IPS-20b (cell line): ENCODE results near the gene SPACA6.
A peak's percentile ranks its signal among the peaks of the same experiment; 100 is the strongest.
"Not testable (repeated sequence)": the region's sequence is repeated elsewhere in the genome, so short reads cannot be mapped to it uniquely, and the experiment has no call there.

Experiments
- H3K27ac ChIP-seq: one replicate; pipeline ENCODE4 v1.5.1; 2013; ENCODE audit warnings: low read length
- H3K27me3 ChIP-seq: 2 replicates; pipeline ENCODE4 v1.6.1; 2013; ENCODE audit warnings: mild to moderate bottlenecking, low read length, inconsistent platforms; ENCODE audit not compliant: insufficient read depth
- H3K36me3 ChIP-seq: 2 replicates; pipeline ENCODE4 v1.6.1; 2013; ENCODE audit warnings: low read depth, mild to moderate bottlenecking, inconsistent platforms, low read length, moderate library complexity; ENCODE audit not compliant: insufficient read depth
- H3K4me1 ChIP-seq: 2 replicates; pipeline ENCODE4 v1.6.1; 2013; ENCODE audit warnings: mild to moderate bottlenecking, control low read depth, inconsistent platforms, low read length, moderate library complexity; ENCODE audit not compliant: insufficient read depth
- H3K4me3 ChIP-seq: 2 replicates; pipeline ENCODE4 v1.5.1; 2013; ENCODE audit warnings: mild to moderate bottlenecking, low read length, inconsistent platforms
- H3K9ac ChIP-seq: 2 replicates; pipeline ENCODE4 v1.6.1; 2013; ENCODE audit warnings: low read depth, mild to moderate bottlenecking, inconsistent platforms, low read length, moderate library complexity
- H3K9me3 ChIP-seq: 2 replicates; pipeline ENCODE4 v1.6.1; 2013; ENCODE audit warnings: mild to moderate bottlenecking, low read depth, low read length, inconsistent platforms; ENCODE audit not compliant: insufficient read depth

Gene SPACA6

DNA sequence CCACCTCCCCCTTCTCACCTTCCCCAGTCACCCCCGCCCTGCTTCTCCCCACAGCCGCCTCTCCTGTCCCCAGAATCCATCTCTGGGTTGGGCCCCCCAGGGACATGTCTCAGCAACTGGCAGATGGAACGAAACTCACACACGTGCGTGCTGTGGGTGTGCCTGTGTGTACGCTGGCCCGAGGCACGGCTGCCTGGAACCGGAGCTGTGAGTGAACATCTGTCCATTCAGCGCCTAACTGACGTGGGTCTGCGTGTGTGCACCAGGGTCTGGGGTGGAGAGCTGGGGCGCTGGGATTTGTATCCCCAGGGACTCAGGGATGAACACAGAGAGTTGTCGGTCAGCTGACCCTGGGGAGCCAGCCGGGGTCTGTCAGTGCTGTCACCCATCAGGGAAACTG lies 31.4 kb downstream of the SPACA6 start:
- no peaks in the 10 kb centered on the region for H3K9me3 ChIP-seq

DNA sequence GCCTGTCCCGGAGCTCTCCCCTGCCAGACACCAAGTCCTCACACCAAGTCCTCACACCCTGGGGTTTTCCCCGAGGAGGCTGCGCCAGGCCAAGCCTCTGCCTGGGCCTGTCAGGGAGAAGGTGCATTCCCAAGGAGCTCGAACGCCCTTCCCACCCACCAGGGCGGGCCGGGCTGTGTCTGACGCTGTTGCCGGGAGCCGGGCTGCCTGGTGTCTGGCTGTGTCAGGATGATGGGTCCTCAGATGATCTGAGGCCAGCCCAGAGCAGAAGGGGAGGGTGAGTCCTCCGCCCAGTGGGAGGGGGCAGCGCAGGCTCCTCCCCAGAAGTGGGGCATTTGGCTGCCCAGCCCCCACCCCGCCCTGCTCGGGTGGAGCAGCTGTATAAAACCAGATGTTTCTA lies 32.9 kb downstream of the SPACA6 start:
- H3K27ac ChIP-seq: no peak overlapping the region
- H3K36me3 ChIP-seq: no peaks in the 10 kb centered on the region
- H3K4me3 ChIP-seq: no peak overlapping the region
- peaks cover 4% of the 10 kb centered on the region; the same call in 1 of the 2 replicates for H3K27me3 ChIP-seq
- no peak overlapping the region for H3K9ac ChIP-seq
- peaks cover 6% of the 10 kb centered on the region; the same call in 1 of the 2 replicates for H3K9me3 ChIP-seq
- H3K4me1 ChIP-seq: no peaks in the 10 kb centered on the region

More for the DNA sequence above, 31.4 kb downstream of the SPACA6 start:
- Histone ChIP-seq H3K36me3 (no peaks in the 10 kb centered on the region), H3K27ac (no peak overlapping the region), H3K9ac (no peak overlapping the region), H3K4me1 (no peaks in the 10 kb centered on the region), H3K4me3 (no peak overlapping the region), H3K27me3 (peaks cover 18% of the 10 kb centered on the region)

DNA sequence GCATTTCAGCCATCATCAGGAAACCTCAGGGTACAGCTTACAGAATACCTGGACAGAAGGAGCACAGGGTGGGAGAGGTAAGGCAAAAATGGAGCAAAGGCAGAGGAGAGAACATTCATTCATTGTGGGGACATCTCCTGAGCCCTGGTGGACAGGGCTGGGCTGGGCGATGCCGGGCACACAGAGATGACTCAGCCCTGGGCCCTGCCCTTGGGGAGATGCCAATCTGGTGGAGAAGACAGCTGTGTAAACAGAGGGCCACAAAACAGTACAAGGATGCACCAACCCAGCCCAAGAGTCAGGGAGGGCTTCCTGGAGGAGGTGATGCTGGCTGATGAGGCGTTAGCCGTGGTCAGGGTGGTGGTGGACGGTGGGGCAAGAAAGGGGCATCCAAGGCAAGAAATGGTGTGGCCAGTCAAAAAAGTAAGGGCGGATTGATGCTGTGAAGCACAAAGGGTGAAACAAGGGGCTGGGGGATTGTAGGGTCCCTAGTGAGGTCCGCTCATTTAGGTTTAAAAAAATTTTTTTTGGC lies 34.3 kb downstream of the SPACA6 start:
- Histone ChIP-seq H3K9ac (no peak overlapping the region), H3K27me3 (no peaks in the 10 kb centered on the region; the same call in 1 of the 2 replicates), H3K4me3 (no peak overlapping the region), H3K4me1 (no peaks in the 10 kb centered on the region), H3K9me3 (peaks cover 6% of the 10 kb centered on the region; the same call in 1 of the 2 replicates), H3K36me3 (no peaks in the 10 kb centered on the region), H3K27ac (no peak overlapping the region)

DNA sequence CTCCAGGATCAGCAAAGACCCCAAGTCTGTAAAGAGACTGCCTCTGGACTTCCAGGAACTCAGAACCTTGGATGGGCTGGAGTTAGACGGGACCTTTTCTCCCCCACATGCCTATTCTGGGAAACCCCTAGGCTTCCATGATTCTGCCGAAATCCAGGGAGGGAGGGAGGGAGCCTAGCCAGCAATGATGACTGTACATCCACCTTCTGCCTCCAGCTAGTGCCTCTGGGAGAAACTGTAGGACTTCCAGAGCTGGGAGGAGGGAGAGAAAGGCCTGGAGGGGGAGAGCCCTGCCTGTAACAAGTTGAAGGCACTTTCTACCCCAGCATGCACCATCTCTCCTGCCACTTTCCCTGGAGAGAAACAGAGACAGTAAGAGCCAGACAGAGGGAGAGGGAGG lies 36.7 kb downstream of the SPACA6 start:
- Histone ChIP-seq H3K27me3 (no peaks in the 10 kb centered on the region), H3K4me3 (no peak overlapping the region), H3K27ac (no peak overlapping the region), H3K36me3 (no peaks in the 10 kb centered on the region), H3K4me1 (0 out of 2 replicates have a peak, but pooled peaks cover 3% of the 10 kb centered on the region), H3K9me3 (peaks cover 6% of the 10 kb centered on the region; the same call in 1 of the 2 replicates), H3K9ac (no peak overlapping the region)

GRCh38 chr19:51733742-51734522 lies 40.8 kb downstream of the SPACA6 start:
- Histone ChIP-seq H3K4me3 (0 out of 2 replicates have a peak overlapping the region, but pooled peaks have one; percentile 35), H3K9me3 (peaks cover 6% of the 10 kb centered on the region; the same call in 1 of the 2 replicates), H3K27ac (no peak overlapping the region), H3K4me1 (0 out of 2 replicates have a peak, but pooled peaks cover 3% of the 10 kb centered on the region), H3K27me3 (no peaks in the 10 kb centered on the region), H3K36me3 (no peaks in the 10 kb centered on the region), H3K9ac (no peak overlapping the region)

GRCh38 chr19:51735759-51736449 lies 42.8 kb downstream of the SPACA6 start:
- H3K9me3 ChIP-seq: no peaks in the 10 kb centered on the region
- no peaks in the 10 kb centered on the region for H3K27me3 ChIP-seq
- no peaks in the 10 kb centered on the region for H3K36me3 ChIP-seq
- 0 out of 2 replicates have a peak, but pooled peaks cover 3% of the 10 kb centered on the region for H3K4me1 ChIP-seq
- H3K9ac ChIP-seq: no peak overlapping the region
- H3K4me3 ChIP-seq: no peak overlapping the region
- H3K27ac ChIP-seq: no peak overlapping the region

DNA sequence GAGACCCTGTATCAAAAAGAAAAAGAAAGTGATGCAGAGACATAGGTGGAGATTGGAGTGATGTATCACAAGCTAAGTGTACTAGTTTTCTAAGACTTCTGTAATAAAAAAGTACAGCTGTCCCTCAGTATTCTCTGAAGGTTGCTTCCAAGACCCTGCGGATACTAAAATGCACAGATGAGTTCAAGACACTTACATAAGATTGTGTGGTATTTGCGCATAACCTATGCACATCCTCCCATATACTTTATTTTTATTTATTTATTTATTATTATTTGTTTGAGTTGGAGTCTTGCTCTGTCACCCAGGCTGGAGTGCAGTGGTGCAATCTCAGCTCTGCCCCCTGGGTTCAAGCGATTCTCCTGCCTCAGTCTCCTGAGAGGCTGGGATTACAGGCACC lies 44.3 kb downstream of the SPACA6 start:
- no peak overlapping the region for H3K4me3 ChIP-seq
- no peak overlapping the region for H3K9ac ChIP-seq
- no peak overlapping the region for H3K27ac ChIP-seq
- H3K9me3 ChIP-seq: no peaks in the 10 kb centered on the region
- H3K36me3 ChIP-seq: no peaks in the 10 kb centered on the region
- H3K27me3 ChIP-seq: no peaks in the 10 kb centered on the region
- H3K4me1 ChIP-seq: 0 out of 2 replicates have a peak, but pooled peaks cover 3% of the 10 kb centered on the region

- no peak overlapping the region for H3K27ac ChIP-seq
- no peaks in the 10 kb centered on the region for H3K36me3 ChIP-seq
- no peak overlapping the region for H3K9ac ChIP-seq
Observed at GRCh38 chr19:51737924-51738323, 44.8 kb downstream of the SPACA6 start.

GRCh38 chr19:51738523-51738922 lies 45.4 kb downstream of the SPACA6 start:
- not testable (repeated sequence) for H3K9me3 ChIP-seq, H3K9ac ChIP-seq, H3K4me3 ChIP-seq, H3K36me3 ChIP-seq, H3K27me3 ChIP-seq, H3K27ac ChIP-seq, H3K4me1 ChIP-seq

More at GRCh38 chr19:51737924-51738323, 44.8 kb downstream of the SPACA6 start:
- Histone ChIP-seq H3K9me3 (no peaks in the 10 kb centered on the region), H3K27me3 (no peaks in the 10 kb centered on the region), H3K4me1 (0 out of 2 replicates have a peak, but pooled peaks cover 3% of the 10 kb centered on the region), H3K4me3 (no peak overlapping the region)

DNA sequence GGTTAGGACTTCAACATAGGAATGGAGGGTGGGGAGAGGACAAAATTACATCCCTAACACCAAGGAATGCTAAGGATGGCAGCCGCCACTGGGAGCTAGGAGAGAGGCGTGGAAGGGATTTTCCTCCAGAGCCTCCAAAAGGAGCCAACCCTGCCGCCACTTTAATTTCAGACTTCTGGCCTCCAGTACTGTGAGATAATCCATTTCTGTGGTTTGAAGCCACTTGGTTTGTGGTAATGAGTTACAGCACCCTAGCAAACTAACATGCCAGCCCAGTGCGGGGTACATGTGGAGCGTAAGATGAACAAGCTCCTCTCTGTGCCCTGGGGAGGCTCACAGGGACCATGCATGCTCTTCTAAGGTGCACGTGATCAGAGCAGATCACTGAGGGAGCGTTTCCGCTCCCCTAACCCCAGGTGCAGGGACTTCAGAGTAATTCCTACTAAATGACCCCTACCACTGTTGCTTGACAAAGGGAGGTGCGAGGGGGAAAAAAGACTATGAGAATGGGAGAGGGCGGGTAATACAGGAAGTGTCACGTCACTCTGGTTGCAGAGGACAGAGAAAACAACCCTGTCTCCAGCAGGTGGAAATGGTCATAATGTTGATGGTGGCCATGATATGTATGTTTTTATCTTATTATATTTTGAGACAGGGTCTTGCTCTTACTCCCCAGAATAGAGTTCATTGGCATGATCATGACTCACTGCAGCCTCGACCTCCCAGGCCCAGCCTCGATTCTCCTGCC lies 46.5 kb downstream of the SPACA6 start:
- H3K4me3 ChIP-seq: no peak overlapping the region
- no peak overlapping the region for H3K9ac ChIP-seq
- H3K27ac ChIP-seq: no peak overlapping the region
- no peaks in the 10 kb centered on the region; the same call in none of the 2 replicates for H3K9me3 ChIP-seq
- H3K27me3 ChIP-seq: no peaks in the 10 kb centered on the region
- no peaks in the 10 kb centered on the region for H3K4me1 ChIP-seq
- no peaks in the 10 kb centered on the region for H3K36me3 ChIP-seq

- H3K9ac ChIP-seq: no peak overlapping the region
Observed at GRCh38 chr19:51740356-51740755, 47.2 kb downstream of the SPACA6 start.

More at GRCh38 chr19:51740356-51740755, 47.2 kb downstream of the SPACA6 start:
- H3K4me3 ChIP-seq: no peak overlapping the region
- no peaks in the 10 kb centered on the region for H3K4me1 ChIP-seq
- H3K9me3 ChIP-seq: peaks cover under 1% of the 10 kb centered on the region
- H3K27me3 ChIP-seq: no peaks in the 10 kb centered on the region
- H3K27ac ChIP-seq: no peak overlapping the region
- H3K36me3 ChIP-seq: no peaks in the 10 kb centered on the region
